SU-DHL-6 (cell line): ENCODE results near the gene EMC7.

Source experiments
- CTCF ChIP-seq: fragments of 200-600 bp; sonication (generic); IDR thresholded peaks from one replicate; pipeline ENCODE4 v1.5.1; 2017; ENCODE audit warnings: antibody characterized with exemption, mild to moderate bottlenecking, low read length, moderate library complexity; ENCODE audit not compliant: insufficient read depth, poor library complexity, severe bottlenecking
- EZH2phosphoT487 ChIP-seq: fragments of 200-600 bp; sonication (generic), shearing (Covaris generic); conservative IDR thresholded peaks from 2 replicates; pipeline ENCODE4 v1.6.1; 2018; ENCODE audit warnings: mild to moderate bottlenecking, antibody characterized with exemption, low read length, moderate library complexity, mixed read lengths

- no peak for TF ChIP-seq CTCF
- TF ChIP-seq EZH2phosphoT487 = no peak
Measured at GRCh38 chr15:34047893-34048775, 53.5 kb downstream of the EMC7 start.
